HepG2 (cell line): ENCODE data around the gene ACBD6.

Source experiments
- CREM ChIP-seq, 2 experiments: sonication (generic) in 1 of 2; formaldehyde crosslinking in 1 of 2; IDR thresholded peaks; 2 replicates each; pipeline versions ENCODE4 v1.4.0 to v1.6.1; 2016 to 2020; ENCODE audit warnings: antibody characterized with exemption in 1 of 2, mild to moderate bottlenecking in 1 of 2, missing genetic modification reagents in 1 of 2
- ELF4 ChIP-seq: sonication (generic); formaldehyde crosslinking; IDR thresholded peaks from 2 replicates; pipeline ENCODE4 v1.5.0; 2020; ENCODE audit warnings: missing genetic modification reagents, mild to moderate bottlenecking, moderate library complexity, borderline replicate concordance
- ERF ChIP-seq: IDR thresholded peaks from 2 replicates; pipeline ENCODE4 v1.6.1; 2018; ENCODE audit warnings: missing biosample characterization, missing genetic modification reagents
- KDM5B ChIP-seq: sonication (generic); formaldehyde crosslinking; IDR thresholded peaks from 2 replicates; pipeline ENCODE4 v1.4.0; 2020; ENCODE audit warnings: missing genetic modification reagents, mild to moderate bottlenecking, borderline replicate concordance
- ZMYM2 ChIP-seq: sonication (generic); formaldehyde crosslinking; IDR thresholded peaks from 2 replicates; pipeline ENCODE4 v1.8.0; 2022; ENCODE audit warnings: mild to moderate bottlenecking, missing genetic modification reagents
- ZNF24 ChIP-seq: fragments of 450-650 bp; IDR thresholded peaks from 2 replicates; pipeline ENCODE4 v1.6.1; 2017; ENCODE audit warnings: antibody characterized with exemption, mild to moderate bottlenecking
- TF ChIP-seq, protein P1 (sequence below): sonication (generic); formaldehyde crosslinking; IDR thresholded peaks from 2 replicates; pipeline ENCODE4 v1.8.1; 2022; ENCODE audit warnings: low read depth, mild to moderate bottlenecking, missing genetic modification reagents
- TF ChIP-seq, protein P2 (sequence below): sonication (generic); formaldehyde crosslinking; conservative IDR thresholded peaks from 2 replicates; pipeline ENCODE4 v1.4.0; 2020; ENCODE audit warnings: missing genetic modification reagents
- TF ChIP-seq, protein P3 (sequence below): sonication (generic); formaldehyde crosslinking; IDR thresholded peaks from 2 replicates; pipeline ENCODE4 v1.5.0; 2020; ENCODE audit warnings: mild to moderate bottlenecking, missing genetic modification reagents, moderate library complexity
- TF ChIP-seq, protein P4 (sequence below): sonication (generic); formaldehyde crosslinking; IDR thresholded peaks from 2 replicates; pipeline ENCODE4 v1.4.0; 2020; ENCODE audit warnings: missing genetic modification reagents

DNA sequence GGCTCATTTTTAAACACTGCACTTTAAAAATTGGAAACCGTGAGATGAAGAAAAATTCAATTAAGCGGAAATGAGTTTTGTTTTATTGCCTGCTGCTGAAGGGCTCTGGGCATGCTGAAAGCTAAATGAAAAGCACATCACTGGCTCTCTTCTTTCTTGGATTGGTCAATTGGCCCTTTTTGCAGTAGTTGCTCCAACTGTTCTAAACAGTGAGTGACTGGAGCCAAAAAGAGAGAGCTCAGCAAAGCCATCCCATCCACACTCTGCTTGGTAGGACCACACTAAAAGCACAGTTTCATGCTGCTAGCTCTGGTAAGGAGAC lies 224.2 kb downstream of the ACBD6 start:
- TF ChIP-seq ELF4 (CRISPR knock-in tag) (no peak), ZMYM2 (CRISPR knock-in tag) (no peak), ZNF24 (no peak), ERF (CRISPR knock-in tag) (no peak), CREM (IDR thresholded peaks at IDR 0.05) (no peak), CREM (CRISPR knock-in tag; IDR thresholded peaks at IDR 0.05) (no peak), KDM5B (CRISPR knock-in tag) (no peak)
- TF ChIP-seq, protein P1, sequence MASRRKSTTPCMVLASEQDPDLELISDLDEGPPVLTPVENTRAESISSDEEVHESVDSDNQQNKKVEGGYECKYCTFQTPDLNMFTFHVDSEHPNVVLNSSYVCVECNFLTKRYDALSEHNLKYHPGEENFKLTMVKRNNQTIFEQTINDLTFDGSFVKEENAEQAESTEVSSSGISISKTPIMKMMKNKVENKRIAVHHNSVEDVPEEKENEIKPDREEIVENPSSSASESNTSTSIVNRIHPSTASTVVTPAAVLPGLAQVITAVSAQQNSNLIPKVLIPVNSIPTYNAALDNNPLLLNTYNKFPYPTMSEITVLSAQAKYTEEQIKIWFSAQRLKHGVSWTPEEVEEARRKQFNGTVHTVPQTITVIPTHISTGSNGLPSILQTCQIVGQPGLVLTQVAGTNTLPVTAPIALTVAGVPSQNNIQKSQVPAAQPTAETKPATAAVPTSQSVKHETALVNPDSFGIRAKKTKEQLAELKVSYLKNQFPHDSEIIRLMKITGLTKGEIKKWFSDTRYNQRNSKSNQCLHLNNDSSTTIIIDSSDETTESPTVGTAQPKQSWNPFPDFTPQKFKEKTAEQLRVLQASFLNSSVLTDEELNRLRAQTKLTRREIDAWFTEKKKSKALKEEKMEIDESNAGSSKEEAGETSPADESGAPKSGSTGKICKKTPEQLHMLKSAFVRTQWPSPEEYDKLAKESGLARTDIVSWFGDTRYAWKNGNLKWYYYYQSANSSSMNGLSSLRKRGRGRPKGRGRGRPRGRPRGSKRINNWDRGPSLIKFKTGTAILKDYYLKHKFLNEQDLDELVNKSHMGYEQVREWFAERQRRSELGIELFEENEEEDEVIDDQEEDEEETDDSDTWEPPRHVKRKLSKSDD (CRISPR knock-in tag): no peak
- TF ChIP-seq, protein P2, sequence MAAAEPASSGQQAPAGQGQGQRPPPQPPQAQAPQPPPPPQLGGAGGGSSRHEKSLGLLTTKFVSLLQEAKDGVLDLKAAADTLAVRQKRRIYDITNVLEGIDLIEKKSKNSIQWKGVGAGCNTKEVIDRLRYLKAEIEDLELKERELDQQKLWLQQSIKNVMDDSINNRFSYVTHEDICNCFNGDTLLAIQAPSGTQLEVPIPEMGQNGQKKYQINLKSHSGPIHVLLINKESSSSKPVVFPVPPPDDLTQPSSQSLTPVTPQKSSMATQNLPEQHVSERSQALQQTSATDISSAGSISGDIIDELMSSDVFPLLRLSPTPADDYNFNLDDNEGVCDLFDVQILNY: no peak
- TF ChIP-seq, protein P3, sequence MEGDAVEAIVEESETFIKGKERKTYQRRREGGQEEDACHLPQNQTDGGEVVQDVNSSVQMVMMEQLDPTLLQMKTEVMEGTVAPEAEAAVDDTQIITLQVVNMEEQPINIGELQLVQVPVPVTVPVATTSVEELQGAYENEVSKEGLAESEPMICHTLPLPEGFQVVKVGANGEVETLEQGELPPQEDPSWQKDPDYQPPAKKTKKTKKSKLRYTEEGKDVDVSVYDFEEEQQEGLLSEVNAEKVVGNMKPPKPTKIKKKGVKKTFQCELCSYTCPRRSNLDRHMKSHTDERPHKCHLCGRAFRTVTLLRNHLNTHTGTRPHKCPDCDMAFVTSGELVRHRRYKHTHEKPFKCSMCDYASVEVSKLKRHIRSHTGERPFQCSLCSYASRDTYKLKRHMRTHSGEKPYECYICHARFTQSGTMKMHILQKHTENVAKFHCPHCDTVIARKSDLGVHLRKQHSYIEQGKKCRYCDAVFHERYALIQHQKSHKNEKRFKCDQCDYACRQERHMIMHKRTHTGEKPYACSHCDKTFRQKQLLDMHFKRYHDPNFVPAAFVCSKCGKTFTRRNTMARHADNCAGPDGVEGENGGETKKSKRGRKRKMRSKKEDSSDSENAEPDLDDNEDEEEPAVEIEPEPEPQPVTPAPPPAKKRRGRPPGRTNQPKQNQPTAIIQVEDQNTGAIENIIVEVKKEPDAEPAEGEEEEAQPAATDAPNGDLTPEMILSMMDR (CRISPR knock-in tag): no peak
- TF ChIP-seq, protein P4, sequence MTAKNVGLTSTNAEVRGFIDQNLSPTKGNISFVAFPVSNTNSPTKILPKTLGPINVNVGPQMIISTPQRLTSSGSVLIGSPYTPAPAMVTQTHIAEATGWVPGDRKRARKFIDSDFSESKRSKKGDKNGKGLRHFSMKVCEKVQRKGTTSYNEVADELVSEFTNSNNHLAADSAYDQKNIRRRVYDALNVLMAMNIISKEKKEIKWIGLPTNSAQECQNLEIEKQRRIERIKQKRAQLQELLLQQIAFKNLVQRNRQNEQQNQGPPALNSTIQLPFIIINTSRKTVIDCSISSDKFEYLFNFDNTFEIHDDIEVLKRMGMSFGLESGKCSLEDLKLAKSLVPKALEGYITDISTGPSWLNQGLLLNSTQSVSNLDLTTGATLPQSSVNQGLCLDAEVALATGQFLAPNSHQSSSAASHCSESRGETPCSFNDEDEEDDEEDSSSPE: no peak
